ENCODE measurements around the gene GAS2L1. TPM values are rescaled to one million over a fixed set of nuclear protein-coding genes. Genes with fewer than 3 reads are reported as not detected.

GAS2L1 gene
- total RNA-seq, 1 experiment from 2014 or later = 29.4 TPM

DNA sequence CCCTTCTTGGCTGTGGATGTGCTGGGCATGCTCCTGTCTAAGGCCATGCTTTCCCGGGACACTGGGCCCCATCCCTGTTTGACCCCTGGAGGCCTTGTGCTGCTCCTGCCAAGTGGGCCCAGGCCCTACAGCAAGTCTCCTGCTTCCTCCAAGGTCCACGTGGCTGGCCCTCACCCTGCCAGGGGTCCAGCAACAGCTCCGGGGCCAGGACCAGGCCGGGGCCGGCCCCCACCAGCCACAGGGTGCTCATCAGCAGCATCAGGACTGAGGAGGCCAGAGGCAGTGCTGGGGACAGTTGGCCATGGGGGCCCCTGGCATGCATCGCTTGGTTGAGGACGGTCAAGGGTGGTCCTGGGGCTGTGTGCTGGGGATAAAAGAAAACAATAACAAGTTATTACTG is 41.1 kb upstream of the GAS2L1 start:
- ChIA-PET RAD21 (ENCODE audit: low non-redundant PET in 1 of 2, low total read pairs in 2 of 2, uncharacterized antibody in 2 of 2, unreplicated experiment in 2 of 2) (no interaction called here), CTCF (no interaction called here), POLR2A (no interaction called here)
- no TSS peak for BruUV-seq (replicated peaks)
- intact Hi-C loops (cut with micrococcal nuclease) = no loop called here
- H3K4me1 ChIP-seq (ENCODE audit: control insufficient read depth in 1 of 2, insufficient read depth in 2 of 2, low read length in 2 of 2) = peaks cover 12 to 25% of the 10 kb centered on the region in 2 experiments
- no peak overlapping the region for H3K4me3 ChIP-seq (replicated peaks in 1 of 2; ENCODE audit: low read depth in 1 of 2, low read length in 2 of 2)
- H3K36me3 ChIP-seq (ENCODE audit: control insufficient read depth in 1 of 2, insufficient read depth in 2 of 2, low read length in 2 of 2) = peaks cover 12 to 37% of the 10 kb centered on the region in 2 experiments
- no peak overlapping the region for H3K9ac ChIP-seq (ENCODE audit: low read length)
- H3K4me2 ChIP-seq (ENCODE audit: low read length) = no peak overlapping the region
- H3K79me2 ChIP-seq (ENCODE audit: insufficient read depth, low read length) = peaks cover 51% of the 10 kb centered on the region
- H3K9me2 ChIP-seq (ENCODE audit: insufficient read depth) = no peaks in the 10 kb centered on the region
- H2AFZ ChIP-seq (ENCODE audit: low read depth, low read length, poor library complexity, severe bottlenecking) = no peak overlapping the region
- no peaks in the 10 kb centered on the region for H3K9me3 ChIP-seq (ENCODE audit: control insufficient read depth in 1 of 2, insufficient read depth in 1 of 2, low read depth in 1 of 2, low read length in 2 of 2)
- H3K27ac ChIP-seq (ENCODE audit: low read depth, low read length) = no peak overlapping the region; the same call in 1 of the 2 replicates
- DNase-seq (ENCODE audit: low read depth, low spot score) (no peak), ATAC-seq (no peak)
- TF ChIP-seq EGR1 (IDR thresholded peaks at IDR 0.05; ENCODE audit: low read depth) (no peak), ATF3 (IDR thresholded peaks at IDR 0.05) (no peak), CBX3 (IDR thresholded peaks at IDR 0.05; ENCODE audit: low read depth) (no peak), ELF1 (IDR thresholded peaks at IDR 0.05; ENCODE audit: borderline replicate concordance, low read depth) (no peak), POLR2AphosphoS5 (IDR thresholded peaks at IDR 0.05; ENCODE audit: low read depth, low read length) (no peak)
- H4K20me1 ChIP-seq (ENCODE audit: insufficient read depth) = peaks cover 15% of the 10 kb centered on the region; the same call in 1 of the 2 replicates
- H3K27me3 ChIP-seq (ENCODE audit: insufficient read depth, low read length) = no peaks in the 10 kb centered on the region

DNA sequence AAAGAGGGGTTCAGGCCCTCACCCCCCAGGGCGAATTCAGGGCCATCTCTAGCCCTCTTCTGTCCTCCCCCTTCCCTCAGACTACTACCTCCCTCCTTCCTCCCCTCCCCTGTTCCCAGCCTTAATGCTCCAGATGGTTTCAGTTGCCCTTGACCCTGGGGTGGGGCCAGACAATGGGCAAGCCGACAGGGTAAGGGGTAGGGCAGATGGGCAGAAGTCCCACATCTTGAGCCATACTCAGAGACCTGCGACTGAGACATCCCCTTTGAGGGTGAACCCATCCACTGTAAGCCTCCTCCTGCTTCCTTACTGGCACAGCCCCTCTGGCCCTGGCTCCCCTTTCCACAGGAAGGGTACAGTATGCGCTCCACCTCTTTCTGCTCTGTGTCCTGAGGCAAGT is 40.5 kb upstream of the GAS2L1 start:
- peaks cover 15 to 31% of the 10 kb centered on the region in 2 experiments for H3K4me1 ChIP-seq (ENCODE audit: control insufficient read depth in 1 of 2, insufficient read depth in 2 of 2, low read length in 2 of 2)
- peaks cover 18 to 43% of the 10 kb centered on the region in 2 experiments for H3K36me3 ChIP-seq (ENCODE audit: control insufficient read depth in 1 of 2, insufficient read depth in 2 of 2, low read length in 2 of 2)
- no peaks in the 10 kb centered on the region for H3K27me3 ChIP-seq (ENCODE audit: insufficient read depth, low read length)
- H4K20me1 ChIP-seq (ENCODE audit: insufficient read depth) = peaks cover 21% of the 10 kb centered on the region; the same call in 1 of the 2 replicates
- RAD21 ChIA-PET (ENCODE audit: low non-redundant PET in 1 of 2, low total read pairs in 2 of 2, uncharacterized antibody in 2 of 2, unreplicated experiment in 2 of 2) = no interaction called here
- H3K9me3 ChIP-seq (ENCODE audit: control insufficient read depth in 1 of 2, insufficient read depth in 1 of 2, low read depth in 1 of 2, low read length in 2 of 2) = no peaks in the 10 kb centered on the region
- BruUV-seq (replicated peaks) = no TSS peak
- no peak for DNase-seq (ENCODE audit: low read depth, low spot score)
- POLR2A ChIA-PET = no interaction called here
- peak overlapping the region; percentile 58 to 91 for H3K4me3 ChIP-seq (replicated peaks in 1 of 2; ENCODE audit: low read depth in 1 of 2, low read length in 2 of 2)
- H3K79me2 ChIP-seq (ENCODE audit: insufficient read depth, low read length) = peaks cover 58% of the 10 kb centered on the region
- H2AFZ ChIP-seq (ENCODE audit: low read depth, low read length, poor library complexity, severe bottlenecking) = no peak overlapping the region
- H3K9ac ChIP-seq (ENCODE audit: low read length) = peak overlapping the region; percentile 99; the same call in 1 of the 2 replicates
- intact Hi-C loops (cut with micrococcal nuclease) = no loop called here
- TF ChIP-seq CBX3 (IDR thresholded peaks at IDR 0.05; ENCODE audit: low read depth) = no peak
- no peak for TF ChIP-seq ELF1 (IDR thresholded peaks at IDR 0.05; ENCODE audit: borderline replicate concordance, low read depth)
- TF ChIP-seq CEBPB (IDR thresholded peaks at IDR 0.05; ENCODE audit: low read depth) = no peak
- H3K4me2 ChIP-seq (ENCODE audit: low read length) = peak overlapping the region; percentile 100
- no peak overlapping the region for H3K27ac ChIP-seq (ENCODE audit: low read depth, low read length)
- H3K9me2 ChIP-seq (ENCODE audit: insufficient read depth) = no peaks in the 10 kb centered on the region
- ATAC-seq = no peak
- CTCF ChIA-PET = no interaction called here
